RPMI7951 (cell line): ENCODE data around the gene IRX1. TPM values are rescaled to one million over a fixed set of nuclear protein-coding genes. Genes with fewer than 3 reads are reported as not detected.

Source experiments
- DNase-seq: peaks from one replicate; pipeline ENCODE4 v3.0.0-alpha.2; 2012; ENCODE audit warnings: low read depth
- total RNA-seq: library from RNA; depleted of rRNA; stranded (reverse); fragments of >200 nt; shearing (Covaris generic); gene quantifications from 2 replicates; pipeline ENCODE4 v1.2.3, GENCODE V29; 2014; rRNA removed

Gene IRX1
- total RNA-seq = not detected in 2 replicates

DNA sequence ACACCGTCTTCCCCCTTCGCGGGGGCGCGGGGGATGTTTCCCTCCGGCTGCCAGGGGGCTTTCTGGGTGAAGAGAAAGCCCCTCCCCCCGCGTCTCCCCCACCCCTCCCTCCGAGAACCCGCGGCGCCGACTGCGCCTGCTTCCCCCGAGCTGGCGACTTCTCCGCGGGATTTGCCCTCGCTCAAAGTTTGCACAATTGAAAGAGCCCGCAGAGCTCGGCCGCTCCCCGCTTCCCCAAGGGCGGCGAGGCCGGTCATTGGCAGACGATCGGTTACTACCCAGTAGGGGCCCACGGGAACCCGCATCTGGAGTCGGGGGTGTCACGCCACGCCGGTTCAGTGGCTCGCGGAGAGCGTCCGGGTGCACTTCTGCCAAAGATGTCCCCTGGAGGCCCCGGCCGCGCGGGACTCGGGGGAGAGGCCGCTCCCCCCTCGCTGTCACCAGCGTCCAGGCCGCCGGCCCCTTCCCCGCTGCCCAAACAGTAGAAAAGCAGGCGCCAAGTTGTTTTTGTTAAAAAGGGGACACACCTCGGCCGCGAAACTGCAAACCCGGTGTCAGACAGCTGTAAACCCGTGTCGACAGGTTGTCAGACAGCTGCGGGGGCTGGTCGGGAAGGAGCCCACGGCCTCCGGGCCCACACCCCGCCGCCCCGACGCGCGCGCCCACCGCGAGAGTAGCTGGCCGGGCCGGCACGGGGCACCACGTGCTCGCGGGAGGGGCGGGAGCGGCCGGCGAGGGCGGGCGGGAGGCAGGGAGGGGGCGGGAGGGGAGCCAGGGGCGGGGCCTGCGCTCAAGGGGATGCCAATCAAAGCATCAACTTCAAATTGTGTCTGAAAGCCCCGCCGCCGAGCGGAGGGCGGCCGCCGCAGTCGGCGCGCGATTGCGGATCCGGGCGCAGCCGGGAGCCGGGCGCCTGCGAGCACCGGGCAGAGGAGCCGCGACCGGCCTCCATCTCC, at the start of gene IRX1:
TSS of gene IRX1 (plus strand) at position 827 of the 956 bp plus-strand sequence. CDS start 274 bp downstream, outside the sequence.
- no peak for DNase-seq

DNA sequence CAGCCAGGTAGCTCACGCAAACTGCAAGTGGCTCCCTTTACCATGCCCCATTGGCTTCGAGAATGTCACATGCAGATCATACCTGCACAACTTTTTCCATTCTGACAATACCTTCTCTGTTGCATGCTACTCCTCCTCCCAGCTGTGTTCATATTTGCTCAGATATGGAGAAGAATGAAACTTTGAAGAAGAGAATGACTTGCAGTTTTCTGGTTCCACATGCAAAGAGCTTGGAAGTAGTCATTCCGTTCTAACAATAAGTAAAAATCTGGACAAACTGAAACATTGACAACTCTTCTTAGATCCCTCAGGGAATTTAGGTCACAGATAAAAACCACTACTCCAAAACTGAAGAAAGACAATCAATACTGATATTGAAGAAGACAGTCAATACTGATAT, 49.6 kb upstream of the IRX1 start:
- DNase-seq = no peak

DNA sequence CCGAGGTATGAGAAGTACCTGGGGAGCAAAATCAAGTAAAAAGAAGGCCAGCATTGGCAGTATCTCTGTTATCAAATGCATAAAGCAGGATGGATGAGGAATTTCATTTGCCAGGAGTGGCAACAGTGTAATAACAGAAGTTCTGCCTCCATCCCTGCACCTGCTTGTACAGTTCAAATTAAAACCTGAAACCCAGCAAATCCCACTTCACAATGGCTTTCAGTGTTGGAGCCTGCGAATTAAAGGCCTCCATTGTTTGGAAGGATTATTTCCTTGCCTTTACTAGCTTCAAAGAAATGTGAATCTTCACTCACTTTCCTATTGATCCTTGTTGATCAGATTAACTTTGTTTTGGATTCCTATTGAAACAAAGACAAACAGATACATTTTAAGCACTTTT, 31.5 kb upstream of the IRX1 start:
- no peak for DNase-seq

DNA sequence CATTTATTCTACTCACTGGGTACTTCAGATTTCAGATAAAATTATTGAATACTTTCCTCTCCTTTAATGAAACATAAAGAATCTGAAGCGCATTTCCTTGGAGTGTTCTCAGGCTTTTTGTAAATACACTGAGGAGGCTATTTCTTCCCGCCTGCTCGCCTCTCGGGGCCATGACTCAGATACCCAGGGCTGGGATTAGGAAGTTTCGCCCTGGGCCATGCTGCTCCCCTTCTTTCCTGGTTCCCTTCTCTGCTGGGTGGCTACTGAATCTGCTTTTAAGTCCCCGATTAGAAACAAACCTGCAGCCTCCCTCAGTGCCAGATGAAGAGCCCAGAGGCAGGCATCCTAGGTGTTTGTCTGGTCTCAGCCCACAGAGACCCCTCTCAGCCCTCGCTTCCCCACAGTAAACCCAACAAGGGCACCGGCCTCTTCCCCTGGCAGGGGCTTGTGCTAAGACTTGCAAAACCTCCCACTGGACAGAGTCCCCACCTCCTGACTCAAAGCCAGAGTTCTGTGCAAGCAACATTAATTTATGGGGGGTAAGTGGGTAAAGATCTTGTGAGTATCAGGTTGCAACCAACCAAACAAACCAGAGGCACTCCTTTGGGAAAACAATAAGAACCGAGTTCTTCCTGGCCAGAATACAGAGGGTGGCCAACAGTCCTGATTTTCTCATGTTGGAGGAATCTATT, 30.7 kb upstream of the IRX1 start:
- DNase-seq = no peak

DNA sequence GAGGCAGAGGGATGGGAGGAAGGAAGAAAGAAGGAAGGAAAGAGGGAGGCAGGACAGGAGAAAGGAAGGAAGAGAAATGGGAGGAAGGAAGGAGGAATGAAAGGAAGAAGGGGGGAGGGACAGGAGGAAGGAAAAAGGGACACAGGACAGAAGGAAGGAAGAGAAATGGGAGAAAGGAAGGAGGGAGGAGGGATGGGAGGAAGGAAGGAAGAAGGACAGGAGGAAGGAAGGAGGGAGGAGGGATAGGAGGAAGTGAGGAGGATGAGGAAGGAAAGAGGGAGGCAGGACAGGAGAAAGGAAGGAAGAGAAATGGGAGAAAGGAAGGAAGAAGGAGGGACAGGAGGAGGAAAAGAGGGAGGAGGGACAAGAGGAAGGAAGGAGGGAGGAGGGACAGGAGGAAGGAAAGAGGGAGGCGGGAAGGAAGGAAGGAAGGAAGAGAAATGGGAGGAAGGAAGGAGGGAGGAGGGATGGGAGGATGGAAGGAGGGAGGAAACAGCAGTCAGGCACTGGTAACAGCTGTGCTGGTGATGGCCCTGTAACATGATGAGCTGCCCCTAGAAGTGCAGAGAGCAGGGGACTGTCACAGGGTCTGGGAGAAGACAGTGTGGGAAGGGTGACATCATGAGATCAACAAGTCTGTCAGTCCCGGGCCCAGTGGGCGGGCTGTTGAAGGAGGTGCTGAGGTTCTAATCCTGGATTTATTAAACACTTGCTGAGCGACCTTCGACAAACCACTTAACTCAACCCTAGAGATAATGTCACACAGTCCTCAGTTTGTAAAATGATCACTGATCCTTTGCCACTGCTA, 10.7 kb upstream of the IRX1 start:
- DNase-seq = no peak

DNA sequence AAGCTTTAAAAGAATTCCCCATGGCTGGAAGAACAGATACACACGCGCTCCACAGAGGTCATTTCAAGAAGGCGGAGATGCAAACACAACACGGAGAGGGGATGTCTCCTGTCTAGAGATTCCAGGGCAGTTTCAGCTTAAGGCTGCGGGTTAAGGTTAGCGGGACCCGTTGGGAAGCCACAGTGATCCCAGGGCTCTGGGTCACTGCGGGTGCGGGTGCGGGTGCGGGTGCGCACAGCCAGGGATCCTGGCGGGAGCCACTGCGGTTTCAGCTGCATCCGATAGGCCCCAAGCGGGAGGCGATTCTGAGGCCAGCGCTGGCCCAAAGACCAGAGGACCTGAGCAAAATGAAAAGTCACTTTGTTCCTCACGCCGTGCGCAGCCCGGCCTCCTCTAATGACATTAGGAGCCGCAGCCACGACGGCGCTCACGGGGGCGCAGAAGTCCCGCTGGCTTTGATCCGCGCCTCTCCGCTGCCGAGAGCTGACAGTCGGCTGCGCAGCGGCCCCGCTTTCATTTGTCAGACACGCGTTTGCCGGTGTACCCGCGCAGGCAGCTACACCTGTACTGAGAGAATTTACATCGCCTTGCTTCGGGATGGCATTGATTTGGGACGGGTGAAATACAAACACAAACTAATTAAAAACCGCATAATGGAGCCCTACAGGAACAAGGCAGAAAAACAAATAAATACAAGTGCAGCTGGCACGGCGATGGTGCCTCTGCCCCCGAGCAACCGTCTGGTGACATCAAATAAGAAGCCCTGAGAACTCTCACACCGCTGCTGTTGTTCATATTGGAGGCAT, 5.3 kb upstream of the IRX1 start:
- no peak for DNase-seq

DNA sequence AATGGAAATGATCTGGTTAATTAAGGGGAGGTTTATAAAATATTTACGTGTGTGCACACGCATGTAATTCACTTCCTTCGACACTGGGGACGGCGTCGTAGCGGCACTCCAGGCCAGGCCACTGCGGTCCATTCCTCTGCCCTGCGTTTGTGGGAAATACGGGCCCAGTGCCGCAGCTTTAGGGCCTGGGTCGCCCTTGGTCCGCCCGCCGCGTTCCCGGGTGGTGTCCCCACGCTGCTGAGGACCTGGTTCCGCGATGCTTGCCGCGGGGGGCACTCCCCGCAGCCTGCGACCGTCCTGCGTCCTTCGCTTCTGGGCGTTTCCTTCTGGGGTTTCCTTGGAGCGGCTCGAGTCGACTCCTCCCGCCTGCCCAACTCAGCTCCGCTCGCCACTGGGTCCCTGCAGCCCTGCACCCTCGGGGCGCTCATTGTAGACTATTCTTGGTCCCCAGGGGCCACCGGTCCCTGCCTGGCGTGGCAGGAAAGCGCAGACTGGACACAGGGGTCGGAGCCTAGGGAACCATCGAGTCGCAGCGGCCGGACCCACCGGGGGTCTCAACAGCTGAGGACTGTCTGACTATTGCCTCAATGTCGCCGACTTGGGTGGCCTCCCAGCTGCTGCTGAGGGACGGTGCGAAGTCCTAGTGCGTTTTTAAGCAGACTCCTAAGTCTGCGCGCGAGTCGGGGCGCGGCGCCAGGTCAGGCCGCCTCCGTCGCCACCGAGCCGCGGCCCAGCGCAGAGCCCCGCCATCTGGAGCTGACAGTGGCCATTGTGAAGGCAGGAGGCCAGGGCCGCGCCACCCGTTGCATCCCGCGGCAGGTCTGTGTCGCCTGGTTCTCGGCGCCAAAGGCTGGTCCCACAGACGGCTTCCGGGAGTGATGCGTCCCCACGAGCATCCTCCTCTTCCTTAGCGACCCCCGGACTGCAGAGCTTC, 4.4 kb upstream of the IRX1 start:
- no peak for DNase-seq

DNA sequence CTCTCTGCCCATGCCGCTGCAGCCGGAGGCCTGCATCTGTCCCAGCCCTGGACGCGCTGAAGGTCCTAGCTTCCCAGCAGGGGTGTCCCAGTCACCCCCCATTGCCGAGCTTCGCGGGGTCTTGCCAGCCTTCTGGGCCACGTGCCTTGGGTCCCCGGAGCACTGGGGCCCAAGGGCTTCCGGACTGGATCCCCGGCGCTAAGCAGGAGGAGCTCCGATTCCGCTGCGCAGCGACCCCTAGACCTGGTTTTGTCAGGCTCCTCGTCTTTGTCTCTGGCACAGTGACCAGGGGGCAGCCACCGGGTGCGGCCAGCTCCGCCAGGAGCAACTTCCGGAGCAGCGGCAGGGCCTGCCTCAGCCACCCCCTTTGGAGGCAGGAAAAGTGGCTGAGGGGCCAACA, 3.3 kb upstream of the IRX1 start:
- DNase-seq = no peak

DNA sequence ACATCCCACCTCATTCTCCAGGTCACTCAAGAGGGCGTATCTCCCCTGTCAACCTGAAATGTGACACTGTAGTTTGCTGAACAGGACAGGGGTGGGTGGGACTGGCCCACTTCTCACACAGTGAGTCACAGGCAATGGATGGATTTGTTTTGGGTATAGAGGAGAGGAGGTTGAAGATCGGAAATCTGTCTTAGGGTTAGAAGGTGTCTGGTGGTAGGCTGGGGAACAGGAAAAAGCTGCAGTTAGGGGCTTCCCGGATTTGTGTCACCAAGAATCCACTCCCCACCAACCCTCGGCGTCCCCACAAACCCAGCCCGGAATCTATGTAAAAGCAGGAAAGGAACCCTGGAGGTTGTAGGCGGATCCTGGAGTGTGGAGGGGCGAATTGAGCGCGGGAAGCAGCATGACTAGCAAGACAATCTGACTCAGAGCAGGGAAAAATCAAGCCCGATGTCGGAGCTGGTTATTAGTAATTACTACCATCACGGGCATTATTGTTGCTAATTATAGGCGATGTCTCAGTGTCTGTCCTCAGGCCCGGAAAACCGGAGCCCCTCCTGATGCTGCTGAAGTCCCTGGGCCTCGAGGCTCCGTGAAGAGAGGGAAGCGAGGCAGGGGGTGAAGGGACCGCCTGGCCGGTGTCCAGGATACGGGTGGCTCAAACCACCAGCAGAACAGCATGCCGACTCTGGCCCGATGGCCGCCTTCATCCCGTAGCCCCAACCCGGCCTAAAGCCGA, 1.7 kb upstream of the IRX1 start:
- no peak for DNase-seq

DNA sequence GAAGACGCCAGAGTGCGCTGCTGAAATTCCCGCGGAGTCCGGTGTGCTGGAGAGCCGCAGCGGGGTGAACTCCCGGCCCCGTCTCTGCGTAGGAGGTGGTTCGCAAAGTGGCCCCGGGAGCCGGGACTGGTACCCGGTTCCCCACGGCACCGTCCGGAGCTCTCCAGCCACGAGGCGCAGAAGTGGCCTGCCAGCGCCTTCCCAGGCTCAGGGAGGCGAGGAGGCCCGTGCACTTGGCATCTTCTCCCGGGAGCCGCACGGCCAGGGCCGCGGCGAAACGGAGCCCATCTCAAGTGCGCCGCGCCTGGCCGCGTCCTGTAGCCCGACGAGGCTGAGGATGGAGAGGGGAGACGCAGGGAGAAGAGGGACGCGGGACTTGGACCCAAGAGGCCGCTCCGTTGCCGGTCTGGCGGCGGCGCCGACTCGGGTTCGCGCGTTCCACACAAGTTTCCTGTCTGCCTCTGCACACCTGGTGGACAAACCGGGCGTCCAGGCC, 1.1 kb upstream of the IRX1 start:
- no peak for DNase-seq

DNA sequence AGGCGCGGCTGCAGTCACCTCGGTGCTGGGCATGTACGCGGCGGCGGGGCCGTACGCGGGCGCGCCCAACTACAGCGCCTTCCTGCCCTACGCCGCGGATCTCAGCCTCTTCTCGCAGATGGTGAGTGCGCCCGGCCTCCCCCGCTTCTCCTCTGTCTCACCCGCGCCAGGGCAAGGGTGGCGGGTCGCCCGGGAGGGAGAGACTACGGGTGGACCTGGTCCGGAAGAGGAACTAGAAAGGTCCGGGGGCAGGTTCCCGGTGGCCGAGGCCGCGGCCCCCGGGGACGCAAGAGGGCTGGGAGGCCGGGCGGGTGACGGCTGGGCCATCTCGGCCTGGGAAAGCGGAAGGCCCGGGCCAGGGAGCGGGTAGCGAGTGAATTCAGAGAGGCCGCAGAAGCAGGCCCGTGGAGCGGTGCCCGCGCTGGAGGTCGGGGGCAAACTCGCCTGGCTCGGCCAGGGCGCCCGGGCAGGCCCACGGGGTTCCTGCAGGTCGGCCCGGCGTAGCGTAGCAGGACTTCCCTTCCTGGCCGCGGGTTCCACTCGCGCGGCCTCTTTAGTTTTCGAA, 711 bp downstream of the IRX1 start:
- DNase-seq = no peak

DNA sequence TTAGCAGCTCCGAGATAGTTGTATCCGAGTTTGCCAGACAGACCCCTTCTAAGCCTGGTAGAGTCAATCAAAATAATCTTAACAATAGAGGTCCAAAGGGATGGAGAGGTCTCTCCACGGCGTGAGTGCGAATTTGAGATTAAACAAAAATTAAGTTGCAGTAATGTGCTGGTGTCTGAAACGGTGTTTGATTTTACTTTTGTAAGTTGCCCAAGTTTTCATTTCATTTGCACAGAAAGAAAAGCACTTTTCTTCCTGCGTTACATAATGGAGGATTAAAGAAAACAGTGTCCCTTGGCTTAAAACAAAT, 1.2 kb downstream of the IRX1 start:
- no peak for DNase-seq

DNA sequence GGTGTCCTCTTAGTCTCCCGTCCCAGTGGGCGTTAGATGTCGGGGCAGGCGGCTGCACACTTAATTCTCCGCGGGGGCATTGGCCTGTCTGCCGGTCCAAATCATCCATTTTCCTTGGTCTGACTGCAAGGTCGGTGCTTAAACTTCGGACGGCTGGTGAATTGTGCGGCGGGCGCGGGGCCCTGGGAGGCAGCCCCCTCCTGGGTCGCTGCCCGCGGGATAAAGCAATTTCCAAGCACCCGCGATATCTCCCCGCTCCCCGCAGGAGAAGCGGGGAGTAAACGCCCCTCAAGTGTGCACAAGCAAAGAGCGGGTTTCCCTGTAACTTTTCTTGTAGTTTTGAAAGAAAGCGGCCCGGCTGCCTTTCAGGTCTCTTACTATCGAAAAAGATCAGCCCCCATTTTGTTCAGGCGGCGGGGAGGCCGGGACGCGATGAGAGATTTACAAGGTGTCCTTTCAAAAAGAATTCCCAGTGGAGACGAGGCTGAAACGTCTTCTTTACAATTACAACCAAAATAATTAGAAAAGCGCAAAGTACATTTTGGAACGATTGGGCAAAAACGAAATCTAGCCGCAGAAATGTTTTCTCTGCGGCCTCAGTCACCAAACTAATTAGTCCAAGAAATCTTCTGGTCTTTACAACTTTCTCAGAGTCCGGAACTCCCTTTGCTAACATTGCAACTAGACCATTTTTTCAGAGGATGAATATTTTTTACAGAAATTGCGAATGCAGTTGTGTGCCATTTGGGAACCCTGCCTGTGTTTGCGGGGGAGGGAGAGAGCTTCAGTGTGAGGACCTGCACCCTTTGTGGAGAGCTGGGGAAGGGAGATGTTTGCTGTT, 1.8 kb downstream of the IRX1 start:
- DNase-seq = no peak

DNA sequence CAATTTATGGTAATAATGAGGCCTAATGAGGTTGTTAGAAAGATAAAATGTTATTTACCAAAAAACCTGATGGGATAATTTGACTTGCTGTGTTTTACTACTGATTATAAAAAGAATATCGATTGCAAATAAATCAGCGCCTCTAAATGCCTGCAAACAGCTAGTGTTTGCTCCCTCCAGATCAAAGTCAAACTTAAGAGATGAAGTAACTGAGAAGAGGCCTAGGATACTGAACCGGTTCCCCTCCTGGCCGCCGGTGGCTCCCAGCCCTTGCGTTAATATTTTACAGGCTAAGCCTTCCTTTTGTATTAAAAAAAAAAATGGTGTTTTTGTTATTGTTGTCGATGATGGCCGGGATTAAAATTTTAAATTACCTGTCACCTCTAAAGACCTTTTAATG, 2.6 kb downstream of the IRX1 start:
- no peak for DNase-seq

DNA sequence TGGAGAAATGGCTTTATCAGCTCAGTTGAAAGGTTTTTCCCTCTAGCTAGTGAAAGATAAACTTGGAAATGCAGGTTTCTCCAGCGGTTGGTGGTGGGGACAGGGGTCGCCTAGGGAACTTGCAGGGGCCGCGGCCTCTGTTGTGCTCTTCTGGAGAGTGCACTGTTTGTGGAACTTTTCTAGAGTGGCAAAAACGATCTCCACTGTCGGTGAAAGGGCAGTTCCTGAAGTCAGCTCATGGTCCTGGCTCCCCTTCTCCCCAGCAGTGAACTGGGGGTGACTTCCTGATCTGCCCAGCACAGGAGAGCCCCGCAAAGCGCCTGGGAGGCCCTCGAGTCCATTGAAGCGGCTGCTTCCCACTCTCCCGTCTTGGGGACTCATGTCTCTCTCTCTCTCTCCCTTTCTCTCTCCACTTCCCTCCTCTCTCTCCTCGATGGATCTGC, 3.2 kb downstream of the IRX1 start:
- no peak for DNase-seq

DNA sequence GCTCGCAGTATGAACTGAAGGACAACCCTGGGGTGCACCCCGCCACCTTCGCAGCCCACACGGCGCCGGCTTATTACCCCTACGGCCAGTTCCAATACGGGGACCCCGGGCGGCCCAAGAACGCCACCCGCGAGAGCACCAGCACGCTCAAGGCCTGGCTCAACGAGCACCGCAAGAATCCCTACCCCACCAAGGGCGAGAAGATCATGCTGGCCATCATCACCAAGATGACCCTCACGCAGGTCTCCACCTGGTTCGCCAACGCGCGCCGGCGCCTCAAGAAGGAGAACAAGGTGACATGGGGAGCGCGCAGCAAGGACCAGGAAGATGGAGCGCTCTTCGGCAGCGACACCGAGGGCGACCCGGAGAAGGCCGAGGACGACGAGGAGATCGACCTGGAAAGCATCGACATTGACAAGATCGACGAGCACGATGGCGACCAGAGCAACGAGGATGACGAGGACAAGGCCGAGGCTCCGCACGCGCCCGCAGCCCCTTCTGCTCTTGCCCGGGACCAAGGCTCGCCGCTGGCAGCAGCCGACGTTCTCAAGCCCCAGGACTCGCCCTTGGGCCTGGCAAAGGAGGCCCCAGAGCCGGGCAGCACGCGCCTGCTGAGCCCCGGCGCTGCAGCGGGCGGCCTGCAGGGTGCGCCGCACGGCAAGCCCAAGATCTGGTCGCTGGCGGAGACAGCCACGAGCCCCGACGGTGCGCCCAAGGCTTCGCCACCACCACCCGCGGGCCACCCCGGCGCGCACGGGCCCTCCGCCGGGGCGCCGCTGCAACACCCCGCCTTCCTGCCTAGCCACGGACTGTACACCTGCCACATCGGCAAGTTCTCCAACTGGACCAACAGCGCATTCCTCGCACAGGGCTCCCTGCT, 3.8 kb downstream of the IRX1 start:
- no peak for DNase-seq
